ENCODE results near the gene ST6GALNAC3.

- TF ChIP-seq CTCF (IDR thresholded peaks at IDR 0.05), result no peak
- TF ChIP-seq POLR2AphosphoS5 (IDR thresholded peaks at IDR 0.05), result no peak
- TF ChIP-seq POLR2A (IDR thresholded peaks at IDR 0.05), result no peak
- no peak for TF ChIP-seq EP300 (IDR thresholded peaks at IDR 0.05; ENCODE audit: low read depth)
Measured at GRCh38 chr1:76237211-76237610, 162.7 kb downstream of the ST6GALNAC3 start.
